HT-29 (cell line): ENCODE data around the gene MAGED1. TPM values are rescaled to one million over a fixed set of nuclear protein-coding genes. Genes with fewer than 3 reads are reported as not detected.
"Not testable (repeated sequence)": the region's sequence is repeated elsewhere in the genome, so short reads cannot be mapped to it uniquely, and the experiment has no call there.

ENCODE experiments used
- DNase-seq: peaks from one replicate; pipeline ENCODE4 v3.0.0-alpha.2; 2015; ENCODE audit warnings: low spot score
- small RNA-seq: library from RNA; depleted of rRNA; stranded (forward); fragments of <200 nt; gene quantifications from one replicate; pipeline ENCODE3, GENCODE V24; 2014
- total RNA-seq: library from RNA; depleted of rRNA; stranded (reverse); fragments of >200 nt; shearing (Covaris generic); gene quantifications from 2 replicates; pipeline ENCODE4 v1.2.3, GENCODE V29; 2014; rRNA removed

The MAGED1 gene
- total RNA-seq, 1 experiment from 2014 or later: 69.0 TPM

DNA sequence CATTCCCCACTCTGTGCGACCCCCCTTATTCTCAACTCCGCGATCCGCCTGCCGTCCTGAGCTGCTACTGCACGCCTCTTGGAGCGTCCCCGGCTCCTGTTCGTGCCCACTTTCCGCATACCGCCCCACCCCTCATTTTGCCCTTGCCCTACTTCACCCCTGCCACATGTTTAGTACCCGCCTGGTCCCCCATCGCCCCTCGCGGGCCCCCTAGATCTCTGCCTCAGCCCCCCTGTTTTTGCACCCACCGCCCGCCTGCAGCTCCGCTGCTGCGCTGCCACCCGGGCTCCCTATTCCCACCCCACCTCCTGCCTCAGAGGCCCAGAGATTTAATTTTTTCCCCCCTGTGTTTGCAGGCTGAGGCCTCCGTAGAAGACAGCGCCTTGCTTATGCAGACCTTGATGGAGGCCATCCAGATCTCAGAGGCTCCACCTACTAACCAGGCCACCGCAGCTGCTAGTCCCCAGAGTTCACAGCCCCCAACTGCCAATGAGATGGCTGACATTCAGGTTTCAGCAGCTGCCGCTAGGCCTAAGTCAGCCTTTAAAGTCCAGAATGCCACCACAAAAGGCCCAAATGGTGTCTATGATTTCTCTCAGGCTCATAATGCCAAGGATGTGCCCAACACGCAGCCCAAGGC lies 1.4 kb downstream of the MAGED1 start:
- DNase-seq: no peak

DNA sequence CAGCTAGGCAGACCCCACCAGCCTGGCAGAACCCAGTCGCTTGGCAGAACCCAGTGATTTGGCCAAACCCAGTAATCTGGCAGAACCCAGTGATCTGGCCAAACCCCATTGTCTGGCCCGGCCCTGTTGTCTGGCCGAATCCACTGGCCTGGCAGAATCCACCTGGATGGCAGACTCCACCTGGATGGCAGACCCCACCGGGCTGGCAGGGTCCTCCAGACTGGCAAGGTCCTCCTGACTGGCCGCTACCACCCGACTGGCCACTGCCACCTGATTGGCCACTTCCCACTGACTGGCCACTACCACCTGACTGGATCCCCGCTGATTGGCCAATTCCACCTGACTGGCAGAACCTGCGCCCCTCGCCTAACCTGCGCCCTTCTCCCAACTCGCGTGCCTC lies 3.2 kb downstream of the MAGED1 start:
- no peak for DNase-seq

DNA sequence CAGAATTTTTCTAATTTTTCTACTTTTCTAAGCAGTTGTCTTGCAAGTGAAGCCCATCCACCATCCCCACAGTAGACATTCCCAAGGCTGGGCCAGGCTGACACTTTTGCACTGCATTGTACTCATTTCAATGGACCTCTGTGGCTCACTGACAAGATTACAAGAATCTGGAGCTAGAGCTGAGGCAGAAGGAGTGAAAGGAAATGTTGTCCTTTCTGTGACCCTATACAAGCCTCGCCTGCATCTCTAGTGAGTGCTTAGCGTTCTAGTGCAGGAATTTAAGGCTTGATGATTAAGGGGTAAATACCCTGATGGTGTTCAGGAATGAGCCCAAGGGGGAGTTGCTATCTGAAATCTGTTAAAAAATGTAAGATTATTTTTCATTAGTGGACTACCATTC lies 6.3 kb downstream of the MAGED1 start:
- DNase-seq: no peak

DNA sequence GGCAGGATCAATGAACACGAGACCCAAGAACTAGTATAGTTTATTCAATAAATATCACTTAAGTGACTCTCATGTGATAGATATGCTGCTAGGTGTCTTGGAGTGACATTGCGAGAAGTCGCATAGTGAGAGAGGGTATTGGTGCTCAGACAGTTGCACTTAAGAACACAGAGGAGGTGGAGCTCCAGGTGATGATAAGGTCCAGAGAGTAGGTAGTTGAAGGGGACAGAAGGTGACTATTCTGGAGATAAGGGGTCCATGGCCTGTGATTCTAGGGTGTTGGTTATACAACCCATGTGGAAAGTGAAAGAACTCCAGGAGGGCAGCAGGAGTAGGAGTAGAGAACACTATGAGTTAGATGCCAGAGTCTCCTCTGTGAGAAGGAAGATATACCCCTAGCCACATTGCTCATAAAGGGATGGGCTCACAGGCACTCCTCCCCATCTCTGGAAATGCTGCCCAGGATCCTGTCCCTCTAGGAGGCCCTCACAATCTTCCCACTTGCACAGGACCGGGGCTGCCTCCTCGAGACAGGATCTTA lies 9.2 kb downstream of the MAGED1 start:
- no peak for DNase-seq

DNA sequence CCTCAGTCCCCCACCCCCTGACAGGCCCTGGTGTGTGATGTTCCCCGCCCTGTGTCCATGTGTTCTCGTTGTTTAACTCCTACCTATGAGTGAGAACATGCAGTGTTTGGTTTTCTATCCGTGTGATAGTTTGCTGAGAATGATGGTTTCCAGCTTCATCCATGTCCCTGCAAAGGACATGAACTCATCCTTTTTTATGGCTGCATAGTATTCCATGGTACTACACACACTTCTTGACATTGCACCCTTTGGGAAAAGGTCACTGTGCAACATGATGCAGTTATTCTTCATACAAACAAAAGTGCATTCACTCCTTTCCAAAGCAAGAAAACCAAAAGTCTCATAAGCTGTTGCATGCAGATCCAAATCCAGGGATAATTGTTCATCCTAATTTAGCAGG lies 11.7 kb downstream of the MAGED1 start:
- not testable (repeated sequence) for DNase-seq

DNA sequence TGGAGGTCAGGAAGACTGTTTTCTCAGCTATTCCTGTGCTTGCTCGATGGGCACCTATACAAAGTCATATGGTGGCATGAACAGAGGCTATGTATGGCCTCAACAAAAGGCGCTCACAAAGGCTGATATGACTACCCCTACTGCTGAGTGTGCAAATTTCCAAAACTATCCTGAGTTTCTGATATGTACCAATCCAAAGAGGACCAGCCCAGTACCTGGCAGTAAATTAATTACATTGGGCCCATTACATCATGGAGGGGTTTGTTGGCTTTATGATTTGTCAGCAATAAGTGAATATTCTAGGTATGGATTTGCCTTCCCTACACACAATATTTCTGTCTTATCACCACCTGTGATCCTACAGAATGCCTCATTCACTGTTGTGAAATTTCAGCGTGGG lies 12.3 kb downstream of the MAGED1 start:
- DNase-seq: no peak

DNA sequence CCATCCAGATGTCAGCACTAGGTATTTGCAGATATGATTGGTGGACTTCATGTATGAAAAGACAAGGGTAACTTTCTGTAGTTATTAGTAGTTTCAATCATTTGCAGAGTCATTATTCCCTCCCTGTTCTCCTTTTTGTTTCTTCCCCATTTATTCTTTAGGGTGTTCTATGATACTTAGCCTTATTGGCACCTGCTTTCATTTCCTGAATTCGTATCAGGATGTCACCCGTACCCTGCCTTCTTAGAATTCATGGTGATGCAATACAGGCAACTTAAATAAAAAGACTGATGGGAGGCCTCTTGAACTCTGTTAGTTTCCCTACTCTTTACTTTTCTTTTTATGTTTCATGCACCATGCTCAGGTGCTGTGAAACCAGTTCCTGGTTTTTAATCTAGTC lies 24.2 kb downstream of the MAGED1 start:
- DNase-seq: no peak

DNA sequence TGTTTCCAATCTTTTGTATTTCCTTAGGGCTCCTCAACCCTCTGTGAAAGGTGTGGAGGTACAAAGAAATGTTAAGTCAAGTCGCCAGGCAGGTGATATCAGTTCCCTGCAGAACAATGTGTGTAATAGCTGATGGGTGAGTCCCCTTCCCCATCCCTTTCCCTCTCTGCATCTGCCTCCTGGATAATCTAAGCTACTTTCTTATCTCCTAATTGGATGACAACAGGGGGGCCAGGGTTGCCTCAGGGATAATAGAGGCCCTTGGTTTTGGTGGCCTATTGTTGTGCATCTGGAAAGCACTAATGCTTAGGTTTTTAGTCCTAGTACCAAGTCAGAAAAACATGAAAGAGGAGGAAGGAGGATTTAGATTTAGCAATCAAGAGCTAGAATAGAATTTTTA lies 29.1 kb downstream of the MAGED1 start:
- no peak for DNase-seq

DNA sequence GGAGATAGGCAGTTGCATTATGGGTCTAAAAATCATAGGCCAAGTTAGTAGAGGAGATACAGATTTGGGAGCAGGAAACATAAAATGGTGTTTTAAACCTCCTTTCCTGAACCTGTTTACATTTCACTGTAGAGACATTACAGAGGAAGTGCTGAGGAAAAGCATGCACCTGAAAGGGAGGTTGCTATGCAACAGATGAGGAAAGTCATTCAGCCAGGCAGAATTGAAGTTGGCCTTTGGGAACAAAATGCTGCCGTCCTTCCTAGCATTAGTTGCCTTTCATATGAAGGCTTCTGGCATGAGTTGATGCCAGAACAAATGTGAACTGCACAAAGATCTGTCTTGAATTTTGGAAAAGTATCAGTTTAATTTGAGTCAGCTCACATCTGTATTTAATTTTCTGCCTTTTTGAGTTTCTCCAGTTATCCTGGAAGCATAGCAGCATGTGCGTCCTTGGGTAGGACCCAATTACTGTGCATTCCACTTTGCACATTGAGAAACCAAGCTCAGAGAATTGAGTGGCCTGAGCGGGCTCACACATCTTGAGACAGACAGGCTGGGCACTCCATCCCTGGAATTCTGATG lies 38.2 kb downstream of the MAGED1 start:
- no peak for DNase-seq

Small RNA genes lying within 50 kb of the gene (small RNA-seq; reads per million reads assigned to genes)
- gene AL929410.2: not detected
- not detected for gene RNU6-504P

Other genes with a start within 250 kb of the MAGED1 start
- not detected in 2 replicates for gene CENPVL2, start 210.8 kb upstream of the MAGED1 start, total RNA-seq
- not detected in 2 replicates for gene CENPVL1, start 183.1 kb upstream of the MAGED1 start, total RNA-seq
- gene GSPT2, start 150.2 kb upstream of the MAGED1 start, total RNA-seq: not detected in 2 replicates
- gene MAGED4B, start 175.6 kb downstream of the MAGED1 start, total RNA-seq: not detected in 2 replicates